ENCODE measurements around the gene CPSF3. TPM values are rescaled to one million over a fixed set of nuclear protein-coding genes. Genes with fewer than 3 reads are reported as not detected.
A peak's percentile ranks its signal among the peaks of the same experiment; 100 is the strongest.
"Not testable (repeated sequence)": the region's sequence is repeated elsewhere in the genome, so short reads cannot be mapped to it uniquely, and the experiment has no call there.

The CPSF3 gene
- total RNA-seq, 1 donor from 2014 or later: 24.9 TPM

GRCh38 chr2:9390991-9391390 lies 32.5 kb upstream of the CPSF3 start:
- H3K27ac Mint-ChIP-seq (ENCODE audit: unreplicated experiment): no peak overlapping the region
- no peak overlapping the region for H3K4me3 Mint-ChIP-seq (ENCODE audit: unreplicated experiment)
- peaks cover 22% of the 10 kb centered on the region for H3K4me1 Mint-ChIP-seq (ENCODE audit: low read depth)

GRCh38 chr2:9391961-9392720 lies 31.3 kb upstream of the CPSF3 start:
- peak; percentile 42 for DNase-seq (ENCODE audit: low spot score)
- Mint-ChIP-seq H3K27me3 (ENCODE audit: low read depth) (no peaks in the 10 kb centered on the region), H3K9me3 (ENCODE audit: low read depth) (no peaks in the 10 kb centered on the region), H3K27ac (ENCODE audit: unreplicated experiment) (peak overlapping the region; percentile 95), H3K4me1 (ENCODE audit: low read depth) (peaks cover 21% of the 10 kb centered on the region), H3K4me3 (ENCODE audit: unreplicated experiment) (no peak overlapping the region), H3K36me3 (ENCODE audit: low read depth) (peaks cover 34% of the 10 kb centered on the region)
- TF ChIP-seq CTCF (IDR thresholded peaks at IDR 0.05): no peak

More at GRCh38 chr2:9390991-9391390, 32.5 kb upstream of the CPSF3 start:
- no peaks in the 10 kb centered on the region for H3K27me3 Mint-ChIP-seq (ENCODE audit: low read depth)
- no peaks in the 10 kb centered on the region for H3K9me3 Mint-ChIP-seq (ENCODE audit: low read depth)
- TF ChIP-seq CTCF (IDR thresholded peaks at IDR 0.05): no peak
- peaks cover 38% of the 10 kb centered on the region for H3K36me3 Mint-ChIP-seq (ENCODE audit: low read depth)
- DNase-seq (ENCODE audit: low spot score): peak; percentile 40

GRCh38 chr2:9392898-9393765 lies 30.3 kb upstream of the CPSF3 start:
- Mint-ChIP-seq H3K27me3 (ENCODE audit: low read depth) (no peaks in the 10 kb centered on the region), H3K9me3 (ENCODE audit: low read depth) (no peaks in the 10 kb centered on the region), H3K27ac (ENCODE audit: unreplicated experiment) (peak overlapping the region; percentile 95), H3K4me3 (ENCODE audit: unreplicated experiment) (no peak overlapping the region), H3K4me1 (ENCODE audit: low read depth) (peaks cover 21% of the 10 kb centered on the region), H3K36me3 (ENCODE audit: low read depth) (peaks cover 28% of the 10 kb centered on the region)
- TF ChIP-seq CTCF (IDR thresholded peaks at IDR 0.05): peak; percentile 43
- DNase-seq (ENCODE audit: low spot score): peak; percentile 91

- Mint-ChIP-seq H3K27me3 (ENCODE audit: low read depth) (no peaks in the 10 kb centered on the region), H3K36me3 (ENCODE audit: low read depth) (peaks cover 20% of the 10 kb centered on the region), H3K4me1 (ENCODE audit: low read depth) (peaks cover 29% of the 10 kb centered on the region), H3K4me3 (ENCODE audit: unreplicated experiment) (no peak overlapping the region), H3K27ac (ENCODE audit: unreplicated experiment) (no peak overlapping the region), H3K9me3 (ENCODE audit: low read depth) (no peaks in the 10 kb centered on the region)
- peak; percentile 79 for DNase-seq (ENCODE audit: low spot score)
- no peak for TF ChIP-seq CTCF (IDR thresholded peaks at IDR 0.05)
These were observed 28.6 kb upstream of the CPSF3 start for GRCh38 chr2:9394816-9395215.

GRCh38 chr2:9397201-9397600 lies 26.3 kb upstream of the CPSF3 start:
- no peak overlapping the region for H3K4me3 Mint-ChIP-seq (ENCODE audit: unreplicated experiment)
- H3K27ac Mint-ChIP-seq (ENCODE audit: unreplicated experiment): peak overlapping the region; percentile 51

GRCh38 chr2:9398251-9398650 lies 25.2 kb upstream of the CPSF3 start:
- Mint-ChIP-seq H3K4me1 (ENCODE audit: low read depth) (peaks cover 15% of the 10 kb centered on the region), H3K36me3 (ENCODE audit: low read depth) (peaks cover 18% of the 10 kb centered on the region), H3K27ac (ENCODE audit: unreplicated experiment) (peak overlapping the region; percentile 49)
- DNase-seq (ENCODE audit: low spot score): peak; percentile 46
- H3K9me3 Mint-ChIP-seq (ENCODE audit: low read depth); H3K4me3 Mint-ChIP-seq (ENCODE audit: unreplicated experiment); H3K27me3 Mint-ChIP-seq (ENCODE audit: low read depth): not testable (repeated sequence)

More at GRCh38 chr2:9397201-9397600, 26.3 kb upstream of the CPSF3 start:
- peak; percentile 49 for DNase-seq (ENCODE audit: low spot score)
- no peak for TF ChIP-seq CTCF (IDR thresholded peaks at IDR 0.05)
- H3K9me3 Mint-ChIP-seq (ENCODE audit: low read depth): no peaks in the 10 kb centered on the region
- peaks cover 26% of the 10 kb centered on the region for H3K4me1 Mint-ChIP-seq (ENCODE audit: low read depth)
- H3K36me3 Mint-ChIP-seq (ENCODE audit: low read depth): peaks cover 11% of the 10 kb centered on the region
- no peaks in the 10 kb centered on the region for H3K27me3 Mint-ChIP-seq (ENCODE audit: low read depth)

All from chondrocyte (in vitro differentiated cells).